GM19455 (cell line): ENCODE results near the gene DHRS9.

Experiments used
- ATAC-seq: cut with Tn5 transposase; IDR thresholded peaks from one replicate; pipeline ENCODE4 v1.9.1; 2021; ENCODE audit not compliant: unreplicated experiment

The DHRS9 gene

DNA sequence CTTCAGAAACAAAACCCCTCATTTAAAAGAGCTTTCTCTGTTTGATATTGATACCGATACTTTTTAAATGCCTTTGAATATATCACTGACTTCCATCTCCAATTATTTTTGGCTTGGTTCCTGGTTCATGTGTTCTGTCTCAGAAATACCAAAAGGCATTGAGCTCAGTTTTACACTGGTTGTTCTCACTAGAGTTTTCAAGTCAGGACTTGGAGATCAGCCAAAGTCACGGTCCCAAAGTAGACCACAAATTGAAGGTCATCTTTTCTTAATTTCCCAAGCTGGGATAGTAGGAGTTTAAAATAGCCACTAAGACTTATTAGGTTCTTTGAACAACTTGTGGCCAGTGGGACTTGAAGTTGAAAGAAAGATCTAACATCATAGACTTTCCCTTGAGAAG lies 24.2 kb downstream of the DHRS9 start:
- ATAC-seq, result no peak

DNA sequence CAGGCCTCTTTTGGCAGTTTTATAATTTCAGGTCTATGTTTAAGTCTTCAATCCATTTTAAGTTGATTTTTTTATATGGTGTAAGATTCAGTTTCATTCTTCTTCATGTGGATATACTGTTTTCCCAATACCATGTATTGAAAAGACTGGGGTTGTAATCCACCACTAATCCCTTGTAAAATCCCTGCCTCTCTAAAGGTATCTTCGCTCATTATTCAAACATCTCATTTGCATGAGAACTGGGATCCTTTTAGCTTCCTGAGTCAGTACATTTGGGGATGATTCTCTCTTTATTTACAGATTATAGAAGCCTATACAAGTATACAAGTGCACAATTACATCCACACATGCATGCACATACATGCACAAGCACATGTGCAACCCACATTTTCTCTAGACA lies 25.3 kb downstream of the DHRS9 start:
- no peak for ATAC-seq

DNA sequence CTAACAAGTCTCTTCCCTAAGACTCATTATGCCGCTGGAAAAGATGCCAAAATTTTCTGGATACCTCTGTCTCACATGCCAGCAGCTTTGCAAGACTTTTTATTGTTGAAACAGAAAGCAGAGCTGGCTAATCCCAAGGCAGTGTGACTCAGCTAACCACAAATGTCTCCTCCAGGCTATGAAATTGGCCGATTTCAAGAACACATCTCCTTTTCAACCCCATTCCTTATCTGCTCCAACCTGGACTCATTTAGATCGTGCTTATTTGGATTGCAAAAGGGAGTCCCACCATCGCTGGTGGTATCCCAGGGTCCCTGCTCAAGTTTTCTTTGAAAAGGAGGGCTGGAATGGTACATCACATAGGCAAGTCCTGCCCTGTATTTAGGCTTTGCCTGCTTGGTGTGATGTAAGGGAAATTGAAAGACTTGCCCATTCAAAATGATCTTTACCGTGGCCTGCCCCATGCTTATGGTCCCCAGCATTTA lies 26.3 kb downstream of the DHRS9 start:
- ATAC-seq, result no peak

DNA sequence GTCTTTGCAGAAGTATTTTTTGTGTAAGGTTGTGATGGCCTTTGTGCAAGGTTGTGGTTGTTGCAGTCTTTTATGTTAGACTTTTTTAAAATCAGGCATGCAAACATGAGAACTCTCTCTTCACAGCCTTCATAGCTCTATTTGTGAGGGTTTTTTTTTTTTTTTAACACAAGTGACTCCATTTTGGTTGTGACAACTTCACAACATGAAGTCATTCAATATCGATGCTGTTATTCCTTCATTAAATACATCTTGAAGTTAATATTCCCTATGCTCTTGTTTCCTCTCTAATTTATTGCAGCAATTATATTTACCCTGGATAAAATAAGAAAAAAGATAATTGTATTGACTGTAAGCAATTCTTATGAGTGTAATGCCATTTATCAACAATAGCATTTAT lies 35.5 kb downstream of the DHRS9 start:
- ATAC-seq, result no peak

DNA sequence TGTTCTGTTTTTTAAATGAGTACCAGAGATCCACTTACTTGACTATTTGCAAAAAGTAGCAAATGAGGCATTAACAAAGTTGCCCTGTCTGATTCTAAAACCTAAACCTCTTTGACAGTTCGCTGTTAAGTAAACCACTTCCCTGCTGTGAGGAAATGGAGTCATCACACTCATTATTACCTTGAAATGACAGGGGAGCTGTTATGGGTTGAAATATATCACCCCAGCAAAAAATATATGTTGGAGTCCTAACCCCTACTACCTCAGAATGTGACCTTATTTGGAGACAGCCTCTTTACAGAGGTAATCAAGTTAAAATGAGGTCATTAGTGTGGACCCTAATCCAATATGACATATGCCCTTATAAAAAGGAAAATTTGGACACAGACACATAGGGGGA lies 36.1 kb downstream of the DHRS9 start:
- no peak for ATAC-seq

DNA sequence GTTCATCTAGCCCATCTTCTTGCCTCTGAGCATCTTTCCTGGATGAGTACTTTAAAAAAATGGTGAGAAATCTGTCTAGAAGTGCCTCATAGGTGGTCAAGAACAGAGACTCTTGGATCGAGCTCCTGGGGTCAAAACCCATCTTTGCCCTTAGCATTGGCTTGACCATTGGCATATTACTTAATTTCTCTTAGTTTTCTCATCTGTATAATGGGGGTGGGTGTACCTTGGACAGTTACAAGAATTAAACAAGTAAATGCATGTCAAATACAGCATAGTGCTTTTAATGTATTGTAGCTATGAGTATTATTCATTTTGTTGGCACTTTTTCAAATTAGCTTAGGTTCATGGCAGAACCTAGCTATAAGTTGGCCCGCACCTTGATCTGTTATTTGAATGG lies 36.8 kb downstream of the DHRS9 start:
- no peak for ATAC-seq

DNA sequence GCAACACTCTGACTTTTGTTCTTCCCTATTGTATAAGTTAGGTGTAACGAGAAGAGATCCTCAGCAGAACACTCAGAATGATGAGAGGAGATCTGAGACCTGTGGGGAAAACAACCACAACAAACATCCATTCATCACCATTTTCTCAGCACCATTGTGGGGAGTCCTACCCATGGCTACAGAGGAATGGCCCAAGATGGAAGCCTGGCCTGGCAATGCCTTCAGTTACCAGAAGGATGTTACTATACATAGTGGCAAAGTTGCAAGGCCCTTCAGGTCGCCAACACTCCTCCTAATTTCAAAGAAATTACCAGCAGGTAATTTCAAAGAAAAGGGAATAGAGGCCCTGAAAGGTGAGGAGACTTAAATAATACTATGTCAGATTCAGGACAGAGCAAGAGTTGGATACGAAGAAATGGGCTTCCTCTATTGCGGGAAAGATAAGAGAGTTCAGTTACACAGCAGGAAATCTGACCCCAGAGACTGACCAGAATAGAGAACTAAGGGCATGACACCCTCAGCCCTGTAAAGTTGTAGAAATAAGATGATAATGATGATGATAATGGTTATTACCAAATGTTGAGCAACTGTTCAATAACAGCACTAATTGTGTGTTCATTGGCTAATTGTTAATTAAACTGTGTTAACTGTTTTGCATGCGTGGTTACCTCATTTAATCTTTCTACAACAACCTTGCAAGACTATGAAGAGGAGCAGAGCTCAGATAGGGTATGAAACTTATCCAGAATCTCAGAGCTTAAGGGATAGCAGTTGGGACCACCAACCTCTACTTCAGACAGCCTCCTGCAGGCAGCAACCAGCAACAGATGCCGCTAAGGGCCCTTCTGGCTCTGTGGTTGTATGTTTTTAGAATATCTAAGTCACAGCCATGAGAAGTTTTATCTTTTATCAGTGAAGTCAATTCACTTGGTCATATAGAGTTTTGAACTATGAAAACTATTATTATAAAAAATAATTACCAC lies 37.5 kb downstream of the DHRS9 start:
- ATAC-seq, result no peak

DNA sequence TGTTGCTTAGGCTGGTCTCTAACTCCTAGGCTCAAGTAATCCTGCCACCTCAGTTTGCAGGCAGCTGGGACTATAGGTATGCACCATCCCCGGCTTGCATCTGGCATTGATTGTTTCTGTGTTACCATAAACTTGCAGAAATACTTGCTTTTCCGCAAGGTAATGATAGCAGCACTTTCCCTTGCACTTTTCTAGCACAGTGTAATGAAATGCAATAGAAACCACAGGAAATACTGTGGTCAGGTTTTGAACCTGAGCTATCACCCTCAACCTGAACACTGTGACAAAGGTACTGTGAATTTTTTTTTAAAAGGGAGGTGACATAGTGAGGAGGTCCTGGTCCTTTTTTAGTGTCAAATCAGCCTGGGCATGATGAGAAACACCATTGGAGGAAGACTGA lies 38.3 kb downstream of the DHRS9 start:
- ATAC-seq, result peak; percentile 82

DNA sequence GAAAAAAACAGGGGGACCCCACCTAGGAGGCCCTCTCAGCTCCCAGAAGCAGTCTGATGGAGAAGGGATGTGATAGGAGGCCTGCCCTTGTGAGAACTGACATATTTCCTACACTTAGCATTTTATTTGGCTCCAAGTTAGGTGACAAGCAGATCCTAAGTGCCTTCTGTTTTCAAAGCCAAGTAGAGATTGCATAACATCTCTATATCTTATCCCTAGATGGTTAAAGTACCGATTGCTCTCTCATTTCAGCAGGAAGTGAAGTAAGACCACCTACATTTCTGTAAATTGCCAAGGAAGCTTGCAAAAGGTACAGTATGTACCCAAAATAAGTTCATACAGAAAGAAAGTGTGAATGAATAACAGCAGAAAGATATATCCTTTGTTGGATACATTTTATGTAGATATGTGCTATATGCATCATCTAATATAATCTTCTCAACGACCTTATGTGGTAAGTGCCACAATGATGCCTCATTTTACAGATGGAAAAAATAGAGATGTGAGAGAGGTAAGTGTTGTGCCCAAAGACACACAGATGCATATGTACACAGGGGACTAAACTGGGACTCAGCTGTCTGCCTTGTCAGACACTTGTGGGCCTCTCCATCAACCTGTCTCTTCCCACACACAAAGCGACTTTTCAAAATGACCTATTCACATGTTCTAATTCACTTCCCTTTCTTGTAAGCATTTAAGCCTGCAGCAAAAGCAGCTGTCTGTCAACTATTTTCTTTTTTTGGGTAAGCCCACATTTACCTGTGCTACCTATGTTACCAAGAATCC lies 38.9 kb downstream of the DHRS9 start:
- peak; percentile 1 for ATAC-seq

DNA sequence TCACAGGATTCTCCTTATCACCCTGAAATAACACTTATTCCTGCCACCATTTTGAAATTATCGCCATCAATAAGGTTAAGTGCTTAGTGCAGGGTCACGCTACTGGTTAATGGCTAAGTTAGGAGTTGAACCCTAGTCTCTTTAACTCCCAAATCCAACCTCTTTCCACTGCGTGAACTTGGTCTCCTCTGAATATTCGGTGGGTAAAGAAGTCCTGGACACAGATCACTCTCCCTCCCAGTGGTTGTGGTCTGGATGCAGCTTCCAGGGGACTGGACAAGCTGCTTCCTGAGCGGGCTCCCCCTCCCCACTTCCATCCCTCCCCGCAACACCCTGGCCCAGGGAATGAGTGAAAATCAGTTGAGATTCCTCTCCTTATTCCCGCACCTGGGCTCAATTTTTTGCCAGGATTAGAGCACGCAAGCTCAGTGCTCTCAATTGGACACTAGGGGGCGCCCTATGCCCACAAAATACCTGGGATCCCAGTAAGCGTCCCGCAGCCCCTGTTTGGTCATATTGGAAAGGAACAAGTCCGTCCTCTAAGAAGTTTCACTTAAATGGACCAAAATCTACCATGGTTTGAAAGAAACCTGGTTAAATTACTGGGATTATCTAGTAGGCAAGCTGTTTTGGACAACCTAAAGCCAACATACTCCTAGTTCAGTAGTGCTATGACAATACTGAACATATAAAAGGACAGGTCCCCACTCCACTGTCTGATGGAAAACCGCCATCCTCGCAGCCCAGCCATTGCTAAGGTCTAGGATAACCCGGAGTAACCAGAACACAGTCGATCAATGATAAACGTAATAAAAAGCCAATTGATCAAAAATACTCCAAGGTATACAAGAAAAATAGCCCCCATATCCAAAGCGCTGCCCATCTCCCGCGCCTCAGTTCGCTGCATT lies 40.4 kb downstream of the DHRS9 start:
- ATAC-seq, result no peak

DNA sequence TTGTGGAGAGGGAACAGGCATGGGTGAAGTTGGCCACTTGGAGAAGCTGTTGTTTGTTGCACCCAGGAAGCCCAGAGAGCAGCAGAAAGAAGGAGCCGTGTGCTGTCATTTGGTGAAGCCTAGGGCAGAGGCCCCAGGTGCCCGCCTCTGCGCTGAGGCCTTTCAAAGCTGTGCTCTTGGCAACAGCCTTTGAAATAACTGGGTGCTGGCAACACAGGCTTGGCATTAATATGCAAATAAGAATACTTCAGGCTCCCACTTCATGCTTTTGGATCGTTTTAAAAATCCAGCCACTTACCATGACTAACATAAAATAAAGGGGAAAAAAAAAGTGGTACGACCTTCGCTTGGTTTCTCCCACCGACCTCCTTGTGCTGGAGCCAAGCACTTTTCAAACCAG lies 41.1 kb downstream of the DHRS9 start:
- no peak for ATAC-seq

DNA sequence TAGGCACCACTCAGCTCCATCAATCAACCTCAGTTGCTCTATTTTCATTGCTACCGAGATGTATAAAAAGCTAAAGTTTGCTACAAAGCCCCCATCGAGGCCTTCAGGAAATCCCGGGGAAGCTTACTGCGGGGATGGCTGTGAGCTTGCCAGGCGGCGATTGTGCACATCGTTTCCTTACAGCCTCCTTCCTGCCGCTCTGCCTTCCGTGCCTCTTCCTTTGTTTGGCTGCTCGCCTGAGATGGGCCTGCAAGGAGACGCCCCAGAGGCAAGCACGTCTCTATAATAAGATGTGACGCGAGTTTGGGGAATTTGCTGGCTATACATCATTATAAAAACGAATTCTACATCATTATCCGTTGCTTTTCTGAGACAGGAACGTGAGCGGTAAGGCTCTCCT lies 41.6 kb downstream of the DHRS9 start:
- ATAC-seq, result no peak

DNA sequence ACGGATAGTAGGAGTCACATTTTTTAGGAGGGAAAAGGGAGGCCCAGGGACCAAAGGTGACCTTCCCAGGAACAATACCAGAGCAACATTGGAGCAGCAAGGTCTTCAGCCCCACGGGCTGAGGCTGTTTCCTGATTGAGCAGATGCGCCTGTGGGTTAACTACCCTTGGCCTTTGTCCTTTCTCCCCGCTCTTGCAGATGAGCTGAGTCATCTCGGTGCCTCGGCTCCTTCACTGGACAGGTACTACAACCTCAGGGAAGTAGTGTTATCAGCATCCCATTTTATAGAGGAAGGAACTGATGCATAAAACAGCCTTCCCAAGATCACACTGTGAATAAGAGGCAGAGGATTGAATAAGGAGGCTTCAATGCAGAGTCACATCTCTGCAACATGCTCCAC lies 43.5 kb downstream of the DHRS9 start:
- no peak for ATAC-seq

DNA sequence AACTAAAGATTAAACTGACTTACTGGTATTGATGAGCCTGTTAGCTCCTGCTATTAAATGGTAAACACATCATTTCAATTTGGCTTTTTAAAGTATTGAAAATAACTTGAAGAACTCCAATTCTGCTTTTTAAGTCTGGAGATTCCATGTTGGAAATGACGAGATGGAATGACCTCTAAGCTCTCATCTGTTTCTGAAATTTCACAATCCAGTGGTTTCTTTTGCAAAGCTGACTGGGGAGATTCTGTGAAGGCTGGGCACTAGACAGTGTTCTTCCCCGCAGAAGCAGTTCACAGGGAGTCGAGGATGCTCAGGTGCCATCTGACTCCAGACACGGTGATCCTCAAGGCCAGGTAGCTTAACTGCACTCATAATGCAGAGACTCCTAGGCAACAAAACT lies 44.7 kb downstream of the DHRS9 start:
- ATAC-seq, result no peak

DNA sequence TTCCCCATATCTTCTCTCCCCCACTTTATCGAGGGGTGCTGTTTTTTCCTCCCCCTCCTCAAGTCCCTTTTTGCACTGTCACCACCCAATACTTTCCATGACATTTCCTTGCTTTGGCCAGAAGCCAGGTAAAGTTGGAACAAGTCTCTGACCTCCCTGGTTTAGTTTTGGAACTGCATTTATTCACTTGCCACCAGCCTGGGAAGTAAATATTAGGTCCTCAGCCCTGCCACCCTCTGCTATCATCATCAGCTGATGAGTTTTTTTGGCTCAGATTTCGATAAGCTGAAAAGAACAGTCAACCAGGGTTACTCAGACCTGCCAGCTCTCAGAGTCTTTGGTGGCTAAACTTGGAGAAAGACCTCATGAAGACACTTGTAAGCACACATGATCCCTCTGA lies 47.0 kb downstream of the DHRS9 start:
- no peak for ATAC-seq

DNA sequence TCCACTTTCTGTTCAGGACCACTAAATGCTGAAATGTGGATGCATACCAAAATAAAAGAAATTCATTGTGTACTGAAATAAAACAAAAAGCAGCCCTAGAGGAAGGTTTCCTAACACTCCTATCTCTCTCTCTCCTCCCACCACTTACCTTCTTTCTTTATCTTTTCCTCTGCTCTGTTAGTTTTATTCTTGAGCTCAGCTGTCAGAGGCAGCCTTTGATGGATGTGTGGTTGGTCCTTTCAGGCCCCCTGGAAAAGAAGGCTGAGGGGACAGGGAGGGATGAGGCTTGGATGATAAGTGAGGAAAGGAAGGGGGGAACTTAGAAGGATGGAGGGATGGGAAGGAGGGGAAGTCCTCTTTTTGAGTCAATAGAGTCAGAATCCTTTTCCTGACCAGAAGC lies 47.6 kb downstream of the DHRS9 start:
- ATAC-seq, result no peak

DNA sequence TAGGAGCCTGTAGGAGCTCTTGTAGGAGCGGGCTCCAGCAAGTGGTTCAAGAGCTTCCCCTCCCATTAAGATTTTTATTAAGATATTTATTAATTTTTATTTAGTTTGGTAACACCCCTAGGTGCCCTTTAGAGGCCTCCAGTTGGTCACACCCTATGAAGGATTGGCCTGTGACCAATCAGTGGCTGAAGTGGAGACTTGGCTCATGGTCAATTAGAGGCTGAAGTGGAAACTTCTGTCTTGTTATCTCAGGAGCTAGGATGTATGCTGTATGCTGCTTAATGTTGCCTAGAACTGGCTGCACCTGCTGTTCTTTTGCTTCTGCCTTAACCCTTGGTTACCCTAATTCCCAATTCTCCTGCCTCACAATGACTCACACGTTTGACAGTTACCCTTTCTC lies 48.7 kb downstream of the DHRS9 start:
- ATAC-seq, result no peak

DNA sequence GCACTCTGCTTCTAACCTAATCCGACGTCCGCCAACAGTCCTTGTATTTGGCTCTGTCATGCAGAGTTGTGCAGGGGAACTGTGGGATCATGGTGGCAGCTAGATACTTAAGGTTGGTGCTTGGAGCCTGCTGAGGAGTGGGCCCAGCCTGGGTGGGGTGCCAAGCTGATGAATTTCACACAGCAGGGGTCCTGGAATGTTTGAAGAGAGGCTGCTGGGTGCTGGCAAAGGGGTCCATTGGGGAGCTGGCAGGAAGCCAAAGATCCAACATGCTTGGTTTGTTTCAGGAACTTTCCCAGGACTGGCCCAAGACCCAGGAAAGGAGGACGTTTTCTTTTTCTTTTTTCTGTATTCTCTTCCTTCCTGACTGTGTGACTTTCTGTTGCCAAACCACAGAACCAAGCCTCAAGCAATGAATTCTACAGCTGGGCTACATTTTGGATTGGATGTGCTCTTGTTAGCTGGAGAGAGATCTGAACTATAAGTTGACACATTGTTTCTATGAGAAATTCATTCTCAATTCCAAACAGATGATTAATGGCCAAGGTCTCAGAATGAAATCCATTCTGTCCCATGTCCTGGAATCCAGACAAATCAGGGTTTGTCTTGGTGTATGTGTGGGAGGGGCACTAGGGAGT lies 49.9 kb downstream of the DHRS9 start:
- ATAC-seq, result no peak

DNA sequence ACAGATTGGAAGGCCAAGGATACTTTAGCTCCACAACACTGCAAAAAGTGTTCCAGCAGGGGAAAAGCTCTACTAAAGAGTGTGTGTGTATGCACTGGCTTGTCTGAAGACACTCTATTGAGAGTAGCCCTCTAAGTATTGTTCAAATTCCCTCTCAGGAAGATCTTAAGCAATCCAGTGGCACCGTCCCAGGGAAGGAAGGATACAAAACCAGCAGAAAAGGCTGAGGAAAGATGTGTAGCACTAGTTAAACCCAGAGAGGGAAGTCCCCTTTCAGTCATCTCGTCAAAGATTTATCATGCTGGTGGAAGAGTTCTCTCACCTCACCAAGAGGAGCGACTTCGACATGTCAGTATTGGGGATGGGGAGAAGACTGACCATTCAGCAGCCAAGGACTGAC lies 50.5 kb downstream of the DHRS9 start:
- ATAC-seq, result no peak

DNA sequence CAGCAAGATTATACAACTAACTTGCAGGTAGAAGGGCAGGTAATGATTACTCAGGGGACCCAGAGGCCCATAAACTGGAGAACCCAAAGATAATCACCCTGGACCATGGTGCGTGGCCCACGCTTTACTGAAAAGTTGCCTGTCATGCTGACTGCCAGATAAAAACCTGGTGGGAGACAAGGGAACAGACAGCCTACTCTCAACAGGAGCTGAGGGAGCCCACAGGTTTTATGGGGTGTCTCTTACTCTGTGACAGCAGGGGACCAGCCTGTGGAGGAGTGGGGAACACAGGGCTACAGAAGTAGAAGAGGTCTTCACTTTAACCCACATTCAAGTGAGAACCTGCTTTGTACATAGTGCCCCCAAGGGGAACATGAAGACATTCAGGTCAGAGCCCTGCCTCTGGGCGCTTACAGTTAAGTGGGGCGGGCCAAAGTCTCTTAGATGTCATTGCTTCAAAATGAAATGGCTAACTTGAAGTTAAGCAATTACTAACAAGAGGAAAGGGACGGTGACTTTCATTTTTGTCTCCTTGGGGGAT lies 60.4 kb downstream of the DHRS9 start:
- ATAC-seq, result no peak
